ENCODE measurements around the gene TNFRSF14. TPM values are rescaled to one million over a fixed set of nuclear protein-coding genes. Genes with fewer than 3 reads are reported as not detected.

TNFRSF14 gene
- total and polyA plus RNA-seq, 4 donors = 14.8 to 38.1 (median 29.1) TPM

- TF ChIP-seq RAD21 (IDR thresholded peaks at IDR 0.05) (no peak), FOXA2 (IDR thresholded peaks at IDR 0.05) (no peak), MAX (IDR thresholded peaks at IDR 0.05) (no peak), HNF4G (IDR thresholded peaks at IDR 0.05) (no peak), NR2F2 (IDR thresholded peaks at IDR 0.05) (no peak), RXRA (IDR thresholded peaks at IDR 0.05) (no peak), SP1 (IDR thresholded peaks at IDR 0.05) (no peak), YY1 (IDR thresholded peaks at IDR 0.05) (no peak), ZBTB33 (IDR thresholded peaks at IDR 0.05) (no peak), CTCF (IDR thresholded peaks at IDR 0.05; ENCODE audit: low read depth, low read length, missing input control) (no peak), TAF1 (conservative IDR thresholded peaks at IDR 0.05) (no peak), FOXA1 (IDR thresholded peaks at IDR 0.05) (no peak), ATF3 (IDR thresholded peaks at IDR 0.05) (no peak), EGR1 (IDR thresholded peaks at IDR 0.05; ENCODE audit: low read depth in 2 of 2) (no peak), GABPA (IDR thresholded peaks at IDR 0.05 in 1 of 2, conservative IDR thresholded peaks at IDR 0.05 in 1 of 2) (no peak), JUND (IDR thresholded peaks at IDR 0.05) (no peak), HNF4A (conservative IDR thresholded peaks at IDR 0.05) (no peak), REST (IDR thresholded peaks at IDR 0.05) (no peak)
- H3K9ac ChIP-seq (ENCODE audit: low read depth in 1 of 2, low read length in 2 of 2) = no peak overlapping the region
- no peak overlapping the region for H3K4me3 ChIP-seq (ENCODE audit: low read depth in 1 of 3, low read length in 3 of 3)
- WGBS = 97% methylated on average over 31 of the region's 31 CpGs
- DNase-seq (ENCODE audit: low spot score) = no peak
- no peak overlapping the region for H3K27ac ChIP-seq (ENCODE audit: low read depth in 1 of 2, low read length in 2 of 2)
- peaks cover 0 to 9% (median 3%) of the 10 kb centered on the region in 4 donors for H3K4me1 ChIP-seq (ENCODE audit: control insufficient read depth in 4 of 4, insufficient read depth in 4 of 4, low read length in 3 of 4)
- no peaks in the 10 kb centered on the region for H3K9me3 ChIP-seq (ENCODE audit: control insufficient read depth in 4 of 4, low read length in 3 of 4)
- H3K36me3 ChIP-seq (ENCODE audit: control insufficient read depth in 4 of 4, insufficient read depth in 3 of 4, low read depth in 1 of 4, low read length in 3 of 4) = peaks cover 0 to 2% (median 0%) of the 10 kb centered on the region in 4 donors
- no peaks in the 10 kb centered on the region for H3K27me3 ChIP-seq (ENCODE audit: control insufficient read depth in 4 of 4, insufficient read depth in 4 of 4, low read length in 3 of 4)
Observed at GRCh38 chr1:2590233-2591141, 34.3 kb downstream of the TNFRSF14 start.
